ENCODE measurements around the gene ZDHHC24. TPM values are rescaled to one million over a fixed set of nuclear protein-coding genes. Genes with fewer than 3 reads are reported as not detected.
A peak's percentile ranks its signal among the peaks of the same experiment; 100 is the strongest.

ZDHHC24 gene
- total RNA-seq, 4 donors from 2014 or later = 8.0 to 10.7 (median 9.5) TPM

DNA sequence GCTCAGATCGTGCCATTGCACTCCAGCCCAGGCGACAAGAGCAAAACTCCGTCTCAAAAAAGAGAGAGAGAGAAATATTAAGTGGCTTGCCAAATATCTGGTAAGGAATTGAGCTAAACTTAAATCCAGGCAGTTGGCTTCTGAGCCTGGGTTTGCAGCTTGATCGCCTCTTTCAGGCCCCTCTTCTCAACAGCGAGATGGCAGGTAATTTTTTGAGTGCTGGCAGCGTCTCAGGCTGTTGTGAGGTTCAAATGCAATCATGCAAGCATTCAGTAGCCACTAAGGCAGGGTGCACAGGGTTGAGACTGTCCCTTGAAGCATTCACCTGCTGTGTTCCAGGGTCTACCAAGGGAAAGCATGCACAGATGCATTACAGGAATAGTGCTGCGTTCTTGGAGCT, 23.2 kb upstream of the ZDHHC24 start:
- Histone ChIP-seq H3K4me1 (peaks cover 11 to 20% (median 14%) of the 10 kb centered on the region in 3 donors), H3K36me3 (peaks cover 0 to 22% (median 0%) of the 10 kb centered on the region in 3 donors), H3K27me3 (peaks cover 0 to 9% (median 0%) of the 10 kb centered on the region in 4 donors), H3K4me3 (no peak overlapping the region), H3K9me3 (no peaks in the 10 kb centered on the region), H3K27ac (no peak overlapping the region)
- intact Hi-C loops (cut with DNase I) = no loop called here
- no peak for DNase-seq
- TF ChIP-seq, protein P1, sequence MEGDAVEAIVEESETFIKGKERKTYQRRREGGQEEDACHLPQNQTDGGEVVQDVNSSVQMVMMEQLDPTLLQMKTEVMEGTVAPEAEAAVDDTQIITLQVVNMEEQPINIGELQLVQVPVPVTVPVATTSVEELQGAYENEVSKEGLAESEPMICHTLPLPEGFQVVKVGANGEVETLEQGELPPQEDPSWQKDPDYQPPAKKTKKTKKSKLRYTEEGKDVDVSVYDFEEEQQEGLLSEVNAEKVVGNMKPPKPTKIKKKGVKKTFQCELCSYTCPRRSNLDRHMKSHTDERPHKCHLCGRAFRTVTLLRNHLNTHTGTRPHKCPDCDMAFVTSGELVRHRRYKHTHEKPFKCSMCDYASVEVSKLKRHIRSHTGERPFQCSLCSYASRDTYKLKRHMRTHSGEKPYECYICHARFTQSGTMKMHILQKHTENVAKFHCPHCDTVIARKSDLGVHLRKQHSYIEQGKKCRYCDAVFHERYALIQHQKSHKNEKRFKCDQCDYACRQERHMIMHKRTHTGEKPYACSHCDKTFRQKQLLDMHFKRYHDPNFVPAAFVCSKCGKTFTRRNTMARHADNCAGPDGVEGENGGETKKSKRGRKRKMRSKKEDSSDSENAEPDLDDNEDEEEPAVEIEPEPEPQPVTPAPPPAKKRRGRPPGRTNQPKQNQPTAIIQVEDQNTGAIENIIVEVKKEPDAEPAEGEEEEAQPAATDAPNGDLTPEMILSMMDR (IDR thresholded peaks at IDR 0.05) = no peak
- no peak for TF ChIP-seq POLR2A (IDR thresholded peaks at IDR 0.05)
- 77 to 92% methylated on average over 6 to 7 of the region's 7 CpGs for WGBS, 2 donors

DNA sequence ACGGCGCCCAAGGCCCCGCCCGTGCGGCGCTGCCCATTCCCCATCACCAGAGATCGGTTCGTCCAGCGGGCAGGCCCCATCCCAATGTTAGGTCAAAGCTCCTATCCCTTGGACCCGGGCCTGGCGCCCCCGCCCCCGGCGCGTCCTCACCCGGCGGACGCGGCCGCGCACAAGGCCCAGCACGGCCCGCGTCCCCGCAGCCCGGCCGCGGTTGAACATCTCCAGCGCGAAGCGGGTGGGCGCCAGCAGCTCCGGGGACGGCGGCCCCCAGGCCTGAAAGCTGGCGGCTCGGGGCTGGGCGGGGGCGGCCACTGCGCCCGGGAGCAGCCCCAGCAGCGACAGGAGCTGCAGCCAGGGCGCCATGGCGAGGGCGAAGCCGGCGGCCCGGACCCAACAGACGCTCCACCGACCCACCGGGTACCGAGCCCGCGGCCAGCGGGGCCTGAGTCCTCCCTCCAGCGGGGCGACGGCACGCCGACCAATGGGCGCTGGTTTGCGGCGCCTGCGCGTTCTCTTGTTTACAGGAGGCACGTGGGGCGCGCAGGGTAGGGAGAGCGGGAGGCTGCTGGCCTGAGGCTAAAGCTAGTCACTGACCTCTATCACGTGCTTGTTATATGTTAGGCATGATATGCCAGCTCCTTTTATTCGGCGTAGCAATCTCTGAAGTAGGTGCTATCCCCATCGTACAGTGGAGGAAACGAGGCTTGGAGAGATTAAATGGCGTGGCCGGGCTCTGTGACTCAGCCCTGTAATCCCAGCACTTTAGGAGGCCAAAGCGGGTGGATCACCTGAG, 22.5 kb upstream of the ZDHHC24 start, which contains the start of gene CTSF:
TSS of gene CTSF (minus strand) at position 483 of the 793 bp plus-strand sequence. CDS start at position 363, 120 bp downstream.
- Histone ChIP-seq H3K4me3 (peak within 1 kb of the TSS; percentile 48 to 86 (median 62)), H3K36me3 (peaks cover 0 to 28% (median 0%) of the 10 kb centered on the region in 3 donors), H3K27me3 (peaks cover 0 to 9% (median 0%) of the 10 kb centered on the region in 4 donors), H3K9me3 (no peaks in the 10 kb centered on the region), H3K4me1 (peaks cover 11 to 20% (median 14%) of the 10 kb centered on the region in 3 donors), H3K27ac (peak within 1 kb of the TSS in 3 of 4 donors; percentile 26 to 70 (median 40))
- intact Hi-C loops (cut with DNase I) = no loop called here
- 13 to 24% methylated on average over 12 to 13 of the region's 77 CpGs for WGBS, 2 donors
- peak in 1 of 4 donors; percentile 17 for TF ChIP-seq POLR2A (IDR thresholded peaks at IDR 0.05)
- TF ChIP-seq, protein P1 (IDR thresholded peaks at IDR 0.05) = no peak
- no peak for DNase-seq

DNA sequence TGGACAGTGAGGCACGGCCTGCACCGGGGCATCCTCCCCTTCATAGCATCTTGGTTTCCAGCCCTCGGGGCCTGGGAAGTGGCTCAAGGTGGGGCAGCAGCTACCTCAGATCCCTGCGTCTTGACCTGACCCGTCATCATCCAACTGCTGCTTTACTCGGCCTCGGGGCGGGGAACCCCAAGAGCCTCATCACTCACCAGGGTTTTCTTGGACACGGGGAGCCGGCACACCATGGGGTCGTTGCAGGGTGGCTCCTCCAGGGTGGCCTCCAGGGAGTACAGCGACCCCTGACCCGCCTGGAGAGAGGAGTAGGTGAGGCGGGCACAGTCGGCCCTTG, 21.9 kb upstream of the ZDHHC24 start:
- Histone ChIP-seq H3K27me3 (peaks cover 0 to 9% (median 0%) of the 10 kb centered on the region in 4 donors), H3K4me3 (peak overlapping the region; percentile 48 to 86 (median 62)), H3K27ac (peak overlapping the region in 2 of 4 donors; percentile 26 to 70), H3K4me1 (peaks cover 11 to 20% (median 14%) of the 10 kb centered on the region in 3 donors), H3K36me3 (peaks cover 0 to 28% (median 0%) of the 10 kb centered on the region in 3 donors), H3K9me3 (no peaks in the 10 kb centered on the region)
- no peak for DNase-seq
- no peak for TF ChIP-seq POLR2A (IDR thresholded peaks at IDR 0.05)
- TF ChIP-seq, protein P1 (IDR thresholded peaks at IDR 0.05) = no peak
- intact Hi-C loops (cut with DNase I) = no loop called here
- WGBS, 2 donors = 20 to 84% methylated on average over 2 to 6 of the region's 15 CpGs

DNA sequence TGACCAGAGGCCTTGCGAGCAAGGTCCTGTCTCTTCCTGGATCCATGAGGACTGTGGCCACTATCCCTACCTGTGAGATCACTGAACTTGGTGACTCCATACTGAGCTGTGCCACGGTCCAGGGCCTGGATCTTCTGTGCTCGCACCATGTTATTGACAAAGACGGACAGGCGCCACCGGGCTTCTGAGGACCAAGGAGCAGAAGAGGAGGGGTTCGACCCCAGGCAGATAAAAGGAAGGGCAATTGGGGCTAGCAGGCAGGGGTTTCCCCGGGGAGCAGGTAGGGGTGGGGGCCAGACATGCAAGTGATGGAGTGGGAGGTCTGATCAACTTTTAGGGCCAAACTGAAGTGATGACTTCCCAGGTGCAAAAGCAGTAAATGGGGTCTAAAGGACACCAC, 20.4 kb upstream of the ZDHHC24 start:
- Histone ChIP-seq H3K4me3 (no peak overlapping the region), H3K27me3 (peaks cover 0 to 9% (median 0%) of the 10 kb centered on the region in 4 donors), H3K27ac (no peak overlapping the region), H3K4me1 (peaks cover 11 to 20% (median 14%) of the 10 kb centered on the region in 3 donors), H3K9me3 (no peaks in the 10 kb centered on the region), H3K36me3 (peaks cover 0 to 28% (median 0%) of the 10 kb centered on the region in 3 donors)
- intact Hi-C loops (cut with DNase I) = no loop called here
- no peak for DNase-seq
- WGBS, 2 donors = 92 to 93% methylated on average over 6 of the region's 8 CpGs
- TF ChIP-seq, protein P1 (IDR thresholded peaks at IDR 0.05) = no peak
- no peak for TF ChIP-seq POLR2A (IDR thresholded peaks at IDR 0.05)

- peaks cover 0 to 9% (median 0%) of the 10 kb centered on the region in 4 donors for H3K27me3 ChIP-seq
- H3K4me3 ChIP-seq = no peak overlapping the region
- peaks cover 0 to 28% (median 0%) of the 10 kb centered on the region in 3 donors for H3K36me3 ChIP-seq
- H3K27ac ChIP-seq = no peak overlapping the region
- 90 to 100% methylated on average over 1 to 5 of the region's 5 CpGs for WGBS, 2 donors
- H3K9me3 ChIP-seq = no peaks in the 10 kb centered on the region
- H3K4me1 ChIP-seq = peaks cover 11 to 20% (median 14%) of the 10 kb centered on the region in 3 donors
- intact Hi-C loops (cut with DNase I) = no loop called here
- no peak for DNase-seq
- TF ChIP-seq, protein P1 (IDR thresholded peaks at IDR 0.05) = no peak
- no peak for TF ChIP-seq POLR2A (IDR thresholded peaks at IDR 0.05)
These were observed 19.1 kb upstream of the ZDHHC24 start for GRCh38 chr11:66564984-66565383.

Measured in esophagus squamous epithelium (tissue), 5 donors.